SK-N-SH treated with all-trans-retinoic acid at 6 μM for 48 hours (cell line): Measurements from ENCODE around the gene C15orf39.

ENCODE experiments used
- ATAC-seq: fragments of 200-7000 bp; cut with Tn5 transposase; 3 replicates; pipeline ENCODE4 v1.9.1; 2020; ENCODE audit warnings: mild to moderate bottlenecking, moderate library complexity
- ARNTL ChIP-seq: fragments of 450-650 bp; formaldehyde crosslinking; IDR thresholded peaks from 2 replicates; pipeline ENCODE4 v1.5.0; 2020; ENCODE audit warnings: low read depth, mild to moderate bottlenecking, moderate library complexity, borderline replicate concordance
- BACH2 ChIP-seq: fragments of 250-450 bp; sonication (Bioruptor Pico); IDR thresholded peaks from 2 replicates; pipeline ENCODE4 v1.9.0; 2021; ENCODE audit warnings: mild to moderate bottlenecking, borderline replicate concordance
- CREB5 ChIP-seq: fragments of 250-450 bp; sonication (Bioruptor Pico); IDR thresholded peaks from 2 replicates; pipeline ENCODE4 v1.5.1; 2020; ENCODE audit warnings: low read depth, mild to moderate bottlenecking, moderate library complexity
- CSDC2 ChIP-seq: fragments of 250-450 bp; sonication (Bioruptor Pico); IDR thresholded peaks from 2 replicates; pipeline ENCODE4 v1.5.0; 2020; ENCODE audit warnings: mild to moderate bottlenecking, moderate library complexity
- CSRNP3 ChIP-seq: fragments of 250-450 bp; sonication (Bioruptor Pico); IDR thresholded peaks from 2 replicates; pipeline ENCODE4 v1.5.1; 2021; ENCODE audit warnings: mild to moderate bottlenecking, moderate library complexity
- ESRRG ChIP-seq: fragments of 250-450 bp; sonication (Bioruptor Pico); IDR thresholded peaks from 2 replicates; pipeline ENCODE4 v1.6.1; 2021; ENCODE audit warnings: mild to moderate bottlenecking
- GLIS3 ChIP-seq: fragments of 250-450 bp; sonication (Bioruptor Pico); IDR thresholded peaks from 2 replicates; pipeline ENCODE4 v1.5.0; 2020; ENCODE audit warnings: mild to moderate bottlenecking, moderate library complexity
- ISL1 ChIP-seq: fragments of 250-450 bp; sonication (Bioruptor Pico); IDR thresholded peaks from 2 replicates; pipeline ENCODE4 v2.1.2; 2022; ENCODE audit warnings: mild to moderate bottlenecking, moderate library complexity
- PATZ1 ChIP-seq: fragments of 250-450 bp; sonication (Bioruptor Pico); IDR thresholded peaks from 2 replicates; pipeline ENCODE4 v1.8.0; 2020; ENCODE audit warnings: mild to moderate bottlenecking, moderate library complexity, borderline replicate concordance
- POU6F1 ChIP-seq: fragments of 250-450 bp; sonication (Bioruptor Pico); IDR thresholded peaks from 2 replicates; pipeline ENCODE4 v1.8.0; 2021; ENCODE audit warnings: low read depth, mild to moderate bottlenecking, moderate library complexity, borderline replicate concordance
- PPARA ChIP-seq: fragments of 250-450 bp; sonication (Bioruptor Pico); IDR thresholded peaks from 2 replicates; pipeline ENCODE4 v1.5.0; 2020; ENCODE audit warnings: mild to moderate bottlenecking, borderline replicate concordance
- RARB ChIP-seq: fragments of 250-450 bp; sonication (Bioruptor Pico); IDR thresholded peaks from 2 replicates; pipeline ENCODE4 v1.8.0; 2021; ENCODE audit warnings: mild to moderate bottlenecking, moderate library complexity
- SNAI2 ChIP-seq: fragments of 250-450 bp; sonication (Bioruptor Pico); IDR thresholded peaks from 2 replicates; pipeline ENCODE4 v1.5.0; 2020; ENCODE audit warnings: mild to moderate bottlenecking, moderate library complexity
- TOX ChIP-seq: fragments of 250-450 bp; sonication (Bioruptor Pico); IDR thresholded peaks from 2 replicates; pipeline ENCODE4 v1.8.0; 2021; ENCODE audit warnings: mild to moderate bottlenecking, moderate library complexity, borderline replicate concordance
- TSHZ2 ChIP-seq: fragments of 250-450 bp; sonication (Bioruptor Pico); IDR thresholded peaks from 2 replicates; pipeline ENCODE4 v1.5.0; 2020; ENCODE audit warnings: mild to moderate bottlenecking, moderate library complexity
- ZC3H10 ChIP-seq: fragments of 250-450 bp; sonication (Bioruptor Pico); IDR thresholded peaks from 2 replicates; pipeline ENCODE4 v1.5.1; 2021; ENCODE audit warnings: mild to moderate bottlenecking, moderate library complexity
- ZFP3 ChIP-seq: fragments of 250-450 bp; sonication (Bioruptor Pico); IDR thresholded peaks from 2 replicates; pipeline ENCODE4 v1.5.0; 2020; ENCODE audit warnings: mild to moderate bottlenecking, moderate library complexity
- ZFP30 ChIP-seq: fragments of 450-650 bp; formaldehyde crosslinking; IDR thresholded peaks from 2 replicates; pipeline ENCODE4 v1.5.0; 2022; ENCODE audit warnings: mild to moderate bottlenecking, moderate library complexity
- ZNF565 ChIP-seq: fragments of 450-650 bp; formaldehyde crosslinking; conservative IDR thresholded peaks from 2 replicates; pipeline ENCODE4 v1.5.0; 2020; ENCODE audit warnings: low read depth, mild to moderate bottlenecking, moderate library complexity
- ZNF70 ChIP-seq: fragments of 450-650 bp; formaldehyde crosslinking; IDR thresholded peaks from 2 replicates; pipeline ENCODE4 v1.5.0; 2020; ENCODE audit warnings: mild to moderate bottlenecking, moderate library complexity
- ZNF8 ChIP-seq: fragments of 450-650 bp; formaldehyde crosslinking; IDR thresholded peaks from 2 replicates; pipeline ENCODE4 v1.5.0; 2020; ENCODE audit warnings: mild to moderate bottlenecking, moderate library complexity

C15orf39 gene

GRCh38 chr15:75205064-75205395, 3.3 kb downstream of the C15orf39 start:
- TF ChIP-seq ZFP30 (CRISPR knock-in tag) (no peak), GLIS3 (CRISPR knock-in tag) (no peak), PPARA (CRISPR knock-in tag) (no peak), SNAI2 (CRISPR knock-in tag) (no peak), ZNF565 (CRISPR knock-in tag) (no peak), CREB5 (CRISPR knock-in tag) (no peak), TOX (CRISPR knock-in tag) (no peak), ZNF8 (no peak), TSHZ2 (no peak), PATZ1 (CRISPR knock-in tag) (no peak), ESRRG (CRISPR knock-in tag) (no peak), ZFP3 (CRISPR knock-in tag) (no peak), ZNF70 (CRISPR knock-in tag) (no peak), POU6F1 (CRISPR knock-in tag) (no peak), CSDC2 (CRISPR knock-in tag) (no peak), CSRNP3 (CRISPR knock-in tag) (no peak), BACH2 (CRISPR knock-in tag) (no peak), ISL1 (CRISPR knock-in tag) (no peak)
- ATAC-seq, result no peak

GRCh38 chr15:75206006-75206405, 4.3 kb downstream of the C15orf39 start:
- ATAC-seq, result no peak
- no peak for TF ChIP-seq RARB (CRISPR knock-in tag)

GRCh38 chr15:75206803-75207617, 5.3 kb downstream of the C15orf39 start:
- TF ChIP-seq TOX (CRISPR knock-in tag) (no peak), ZNF565 (CRISPR knock-in tag) (no peak), RARB (CRISPR knock-in tag) (no peak), ZC3H10 (CRISPR knock-in tag) (no peak), ZNF8 (no peak), GLIS3 (CRISPR knock-in tag) (no peak), TSHZ2 (no peak), CSRNP3 (CRISPR knock-in tag) (no peak), CREB5 (CRISPR knock-in tag) (no peak), ARNTL (CRISPR knock-in tag) (no peak), ESRRG (CRISPR knock-in tag) (no peak), CSDC2 (CRISPR knock-in tag) (no peak), ISL1 (CRISPR knock-in tag) (no peak)
- TF ChIP-seq, all 23 proteins: peak for 0

More at GRCh38 chr15:75206803-75207617, 5.3 kb downstream of the C15orf39 start:
- no peak for ATAC-seq
